ENCODE measurements around the gene UST.
"Not testable (repeated sequence)": the region's sequence is repeated elsewhere in the genome, so short reads cannot be mapped to it uniquely, and the experiment has no call there.

Gene UST

GRCh38 chr6:148848915-148849314 lies 102.1 kb downstream of the UST start:
- Histone ChIP-seq H3K36me3 (ENCODE audit: insufficient read depth, insufficient read length, low read length) (no peaks in the 10 kb centered on the region), H3K4me1 (ENCODE audit: insufficient read depth, insufficient read length) (no peaks in the 10 kb centered on the region), H3K9ac (ENCODE audit: insufficient read length, low read depth) (no peak overlapping the region), H3K27me3 (ENCODE audit: insufficient read depth, insufficient read length) (no peaks in the 10 kb centered on the region), H3K4me3 (ENCODE audit: insufficient read length, low read depth) (no peak overlapping the region), H3K9me3 (ENCODE audit: insufficient read depth, low read length) (no peaks in the 10 kb centered on the region)
- TF ChIP-seq ZNF274 (IDR thresholded peaks at IDR 0.05; ENCODE audit: low read depth, low read length): no peak
- DNase-seq (ENCODE audit: low read depth, low spot score): no peak

- H3K4me1 ChIP-seq (ENCODE audit: insufficient read depth, insufficient read length); H3K9me3 ChIP-seq (ENCODE audit: insufficient read depth, low read length); H3K9ac ChIP-seq (ENCODE audit: insufficient read length, low read depth); H3K36me3 ChIP-seq (ENCODE audit: insufficient read depth, insufficient read length, low read length); H3K27me3 ChIP-seq (ENCODE audit: insufficient read depth, insufficient read length); H3K4me3 ChIP-seq (ENCODE audit: insufficient read length, low read depth); DNase-seq (ENCODE audit: low read depth, low spot score): not testable (repeated sequence)
Measured at GRCh38 chr6:148849449-148849848, 102.6 kb downstream of the UST start.

GRCh38 chr6:148850964-148851363 lies 104.1 kb downstream of the UST start:
- Histone ChIP-seq H3K27me3 (ENCODE audit: insufficient read depth, insufficient read length) (no peaks in the 10 kb centered on the region), H3K36me3 (ENCODE audit: insufficient read depth, insufficient read length, low read length) (no peaks in the 10 kb centered on the region), H3K9ac (ENCODE audit: insufficient read length, low read depth) (no peak overlapping the region), H3K4me3 (ENCODE audit: insufficient read length, low read depth) (no peak overlapping the region), H3K4me1 (ENCODE audit: insufficient read depth, insufficient read length) (no peaks in the 10 kb centered on the region), H3K9me3 (ENCODE audit: insufficient read depth, low read length) (no peaks in the 10 kb centered on the region)
- TF ChIP-seq YY1 (IDR thresholded peaks at IDR 0.05; ENCODE audit: insufficient read depth, insufficient read length) (no peak), ZNF274 (IDR thresholded peaks at IDR 0.05; ENCODE audit: low read depth, low read length) (no peak), SUZ12 (IDR thresholded peaks at IDR 0.05; ENCODE audit: extremely low read depth, insufficient read depth, insufficient read length) (no peak)
- no peak for DNase-seq (ENCODE audit: low read depth, low spot score)

GRCh38 chr6:148851683-148852556 lies 105.1 kb downstream of the UST start:
- Histone ChIP-seq H3K9ac (ENCODE audit: insufficient read length, low read depth) (no peak overlapping the region), H3K36me3 (ENCODE audit: insufficient read depth, insufficient read length, low read length) (no peaks in the 10 kb centered on the region), H3K4me1 (ENCODE audit: insufficient read depth, insufficient read length) (no peaks in the 10 kb centered on the region), H3K9me3 (ENCODE audit: insufficient read depth, low read length) (no peaks in the 10 kb centered on the region), H3K27me3 (ENCODE audit: insufficient read depth, insufficient read length) (no peaks in the 10 kb centered on the region), H3K4me3 (ENCODE audit: insufficient read length, low read depth) (no peak overlapping the region)
- TF ChIP-seq SUZ12 (IDR thresholded peaks at IDR 0.05; ENCODE audit: extremely low read depth, insufficient read depth, insufficient read length) (no peak), ZNF274 (IDR thresholded peaks at IDR 0.05; ENCODE audit: low read depth, low read length) (no peak), YY1 (IDR thresholded peaks at IDR 0.05; ENCODE audit: insufficient read depth, insufficient read length) (no peak)
- DNase-seq (ENCODE audit: low read depth, low spot score): no peak

GRCh38 chr6:148852688-148853087 lies 105.9 kb downstream of the UST start:
- no peak overlapping the region for H3K9ac ChIP-seq (ENCODE audit: insufficient read length, low read depth)
- TF ChIP-seq SUZ12 (IDR thresholded peaks at IDR 0.05; ENCODE audit: extremely low read depth, insufficient read depth, insufficient read length): no peak
- TF ChIP-seq ZNF274 (IDR thresholded peaks at IDR 0.05; ENCODE audit: low read depth, low read length): no peak
- TF ChIP-seq YY1 (IDR thresholded peaks at IDR 0.05; ENCODE audit: insufficient read depth, insufficient read length): no peak
- no peak for DNase-seq (ENCODE audit: low read depth, low spot score)
- no peak overlapping the region for H3K4me3 ChIP-seq (ENCODE audit: insufficient read length, low read depth)
- H3K27me3 ChIP-seq (ENCODE audit: insufficient read depth, insufficient read length): no peaks in the 10 kb centered on the region
- H3K36me3 ChIP-seq (ENCODE audit: insufficient read depth, insufficient read length, low read length): no peaks in the 10 kb centered on the region
- H3K4me1 ChIP-seq (ENCODE audit: insufficient read depth, insufficient read length): no peaks in the 10 kb centered on the region
- H3K9me3 ChIP-seq (ENCODE audit: insufficient read depth, low read length): no peaks in the 10 kb centered on the region

- H3K4me3 ChIP-seq (ENCODE audit: insufficient read length, low read depth); H3K4me1 ChIP-seq (ENCODE audit: insufficient read depth, insufficient read length); H3K9me3 ChIP-seq (ENCODE audit: insufficient read depth, low read length); DNase-seq (ENCODE audit: low read depth, low spot score); H3K27me3 ChIP-seq (ENCODE audit: insufficient read depth, insufficient read length); H3K9ac ChIP-seq (ENCODE audit: insufficient read length, low read depth); H3K36me3 ChIP-seq (ENCODE audit: insufficient read depth, insufficient read length, low read length): not testable (repeated sequence)
Measured at GRCh38 chr6:148853113-148853512, 106.3 kb downstream of the UST start.

- Histone ChIP-seq H3K4me1 (ENCODE audit: insufficient read depth, insufficient read length) (no peaks in the 10 kb centered on the region), H3K36me3 (ENCODE audit: insufficient read depth, insufficient read length, low read length) (no peaks in the 10 kb centered on the region), H3K9ac (ENCODE audit: insufficient read length, low read depth) (no peak overlapping the region), H3K9me3 (ENCODE audit: insufficient read depth, low read length) (no peaks in the 10 kb centered on the region), H3K27me3 (ENCODE audit: insufficient read depth, insufficient read length) (no peaks in the 10 kb centered on the region), H3K4me3 (ENCODE audit: insufficient read length, low read depth) (no peak overlapping the region)
- DNase-seq (ENCODE audit: low read depth, low spot score): no peak
- TF ChIP-seq ZNF274 (IDR thresholded peaks at IDR 0.05; ENCODE audit: low read depth, low read length) (no peak), SUZ12 (IDR thresholded peaks at IDR 0.05; ENCODE audit: extremely low read depth, insufficient read depth, insufficient read length) (no peak), YY1 (IDR thresholded peaks at IDR 0.05; ENCODE audit: insufficient read depth, insufficient read length) (no peak)
Measured at GRCh38 chr6:148854096-148854495, 107.3 kb downstream of the UST start.

GRCh38 chr6:148854992-148855391 lies 108.2 kb downstream of the UST start:
- H3K36me3 ChIP-seq (ENCODE audit: insufficient read depth, insufficient read length, low read length): no peaks in the 10 kb centered on the region
- no peak for TF ChIP-seq SUZ12 (IDR thresholded peaks at IDR 0.05; ENCODE audit: extremely low read depth, insufficient read depth, insufficient read length)
- no peak for TF ChIP-seq ZNF274 (IDR thresholded peaks at IDR 0.05; ENCODE audit: low read depth, low read length)
- TF ChIP-seq YY1 (IDR thresholded peaks at IDR 0.05; ENCODE audit: insufficient read depth, insufficient read length): no peak
- no peaks in the 10 kb centered on the region for H3K27me3 ChIP-seq (ENCODE audit: insufficient read depth, insufficient read length)
- no peaks in the 10 kb centered on the region for H3K4me1 ChIP-seq (ENCODE audit: insufficient read depth, insufficient read length)
- H3K9me3 ChIP-seq (ENCODE audit: insufficient read depth, low read length): no peaks in the 10 kb centered on the region
- no peak overlapping the region for H3K4me3 ChIP-seq (ENCODE audit: insufficient read length, low read depth)
- H3K9ac ChIP-seq (ENCODE audit: insufficient read length, low read depth): no peak overlapping the region
- no peak for DNase-seq (ENCODE audit: low read depth, low spot score)

Data from NT2/D1 (cell line).